ENCODE data around the gene WWOX. TPM values are rescaled to one million over a fixed set of nuclear protein-coding genes. Genes with fewer than 3 reads are reported as not detected.

The WWOX gene
- total and polyA plus RNA-seq, 2 of the 4 experiments (the other 2 are of a cell fraction), result 2.7 to 5.4 TPM

GRCh38 chr16:78763821-78764440 lies 664.5 kb downstream of the WWOX start:
- TF ChIP-seq CHD1 (IDR thresholded peaks at IDR 0.05; ENCODE audit: low read depth, low read length) (no peak), USF2 (IDR thresholded peaks at IDR 0.05; ENCODE audit: low read depth, low read length) (no peak), SMC3 (IDR thresholded peaks at IDR 0.05; ENCODE audit: low read depth, low read length) (no peak), MAFK (IDR thresholded peaks at IDR 0.05; ENCODE audit: low read depth, low read length) (no peak), NFE2L2 (IDR thresholded peaks at IDR 0.05; ENCODE audit: low read depth, low read length) (no peak), RCOR1 (IDR thresholded peaks at IDR 0.05; ENCODE audit: insufficient replicate concordance, low read length) (no peak), BHLHE40 (IDR thresholded peaks at IDR 0.05; ENCODE audit: low read depth, low read length) (no peak), RFX5 (IDR thresholded peaks at IDR 0.05; ENCODE audit: low read depth, low read length) (no peak), FOS (IDR thresholded peaks at IDR 0.05; ENCODE audit: low read depth, low read length) (no peak), POLR2A (IDR thresholded peaks at IDR 0.05; ENCODE audit: low read depth, low read length) (no peak), MAZ (IDR thresholded peaks at IDR 0.05; ENCODE audit: borderline replicate concordance, low read depth, low read length) (no peak), RAD21 (IDR thresholded peaks at IDR 0.05; ENCODE audit: low read length) (no peak), MXI1 (IDR thresholded peaks at IDR 0.05; ENCODE audit: borderline replicate concordance, low read depth, low read length) (no peak), CEBPB (IDR thresholded peaks at IDR 0.05; ENCODE audit: low read depth, low read length) (no peak), ELK1 (IDR thresholded peaks at IDR 0.05; ENCODE audit: borderline replicate concordance, low read depth, low read length) (no peak)
- TF ChIP-seq, protein P1, sequence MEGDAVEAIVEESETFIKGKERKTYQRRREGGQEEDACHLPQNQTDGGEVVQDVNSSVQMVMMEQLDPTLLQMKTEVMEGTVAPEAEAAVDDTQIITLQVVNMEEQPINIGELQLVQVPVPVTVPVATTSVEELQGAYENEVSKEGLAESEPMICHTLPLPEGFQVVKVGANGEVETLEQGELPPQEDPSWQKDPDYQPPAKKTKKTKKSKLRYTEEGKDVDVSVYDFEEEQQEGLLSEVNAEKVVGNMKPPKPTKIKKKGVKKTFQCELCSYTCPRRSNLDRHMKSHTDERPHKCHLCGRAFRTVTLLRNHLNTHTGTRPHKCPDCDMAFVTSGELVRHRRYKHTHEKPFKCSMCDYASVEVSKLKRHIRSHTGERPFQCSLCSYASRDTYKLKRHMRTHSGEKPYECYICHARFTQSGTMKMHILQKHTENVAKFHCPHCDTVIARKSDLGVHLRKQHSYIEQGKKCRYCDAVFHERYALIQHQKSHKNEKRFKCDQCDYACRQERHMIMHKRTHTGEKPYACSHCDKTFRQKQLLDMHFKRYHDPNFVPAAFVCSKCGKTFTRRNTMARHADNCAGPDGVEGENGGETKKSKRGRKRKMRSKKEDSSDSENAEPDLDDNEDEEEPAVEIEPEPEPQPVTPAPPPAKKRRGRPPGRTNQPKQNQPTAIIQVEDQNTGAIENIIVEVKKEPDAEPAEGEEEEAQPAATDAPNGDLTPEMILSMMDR (conservative IDR thresholded peaks at IDR 0.05; ENCODE audit: low read depth, low read length), result no peak
- Histone ChIP-seq H3K4me3 (ENCODE audit: insufficient read depth, low read depth, low read length) (no peak overlapping the region), H2AK9ac (replicated peaks; ENCODE audit: low read depth, low read length, poor library complexity) (no peak overlapping the region), H3K4me1 (ENCODE audit: control insufficient read depth, insufficient read depth, low read length) (no peaks in the 10 kb centered on the region), H3K56ac (ENCODE audit: extremely low read depth, insufficient read depth, low read length) (no peak overlapping the region), H3K79me1 (ENCODE audit: low read depth in 1 of 2, low read length in 2 of 2) (no peaks in the 10 kb centered on the region), H4K91ac (ENCODE audit: insufficient read depth, low read depth, low read length) (no peak overlapping the region), H3K9me1 (ENCODE audit: insufficient read depth, low read length) (no peaks in the 10 kb centered on the region), H2BK120ac (ENCODE audit: low read depth, low read length) (no peak overlapping the region), H3K18ac (ENCODE audit: low read depth, low read length) (no peak overlapping the region), H2AK5ac (ENCODE audit: low read depth, low read length) (no peak overlapping the region), H4K5ac (ENCODE audit: low read depth, low read length) (no peak overlapping the region), H2BK15ac (ENCODE audit: low read depth, low read length) (no peak overlapping the region), H3K36me3 (ENCODE audit: control insufficient read depth, insufficient read depth, low read length) (no peaks in the 10 kb centered on the region), H3K4me2 (ENCODE audit: low read depth, low read length) (no peak overlapping the region), H3K14ac (replicated peaks; ENCODE audit: low read depth, low read length) (no peak overlapping the region), H3K27me3 (ENCODE audit: control insufficient read depth, insufficient read depth, low read length) (no peaks in the 10 kb centered on the region), H2AFZ (replicated peaks; ENCODE audit: low read length, poor library complexity) (no peak overlapping the region), H3K9me3 (ENCODE audit: control insufficient read depth, insufficient read depth, low read length) (peaks cover 23% of the 10 kb centered on the region), H3K23ac (ENCODE audit: low read depth, low read length) (no peak overlapping the region), H4K8ac (ENCODE audit: low read depth in 2 of 2, low read length in 2 of 2) (no peak overlapping the region), H3K27ac (ENCODE audit: insufficient read depth, low read length) (no peak overlapping the region), H2BK20ac (ENCODE audit: low read depth, low read length) (no peak overlapping the region), H4K20me1 (ENCODE audit: insufficient read depth, low read length) (no peaks in the 10 kb centered on the region), H3K9ac (ENCODE audit: low read depth, low read length) (no peak overlapping the region), H2BK5ac (ENCODE audit: low read depth, low read length, poor library complexity, severe bottlenecking) (no peak overlapping the region), H3K4ac (ENCODE audit: low read depth, low read length) (no peak overlapping the region)
- intact Hi-C loops (cut with micrococcal nuclease) (no loop called here), dilution Hi-C loops (cut with HindIII; ENCODE audit: low sequenced_read_pairs, unreplicated experiment) (no loop called here), in situ Hi-C loops (cut with MboI; ENCODE audit: low sequenced_read_pairs) (no loop called here)
- WGBS, 2 experiments (ENCODE audit: extremely low coverage in 2 of 2, insufficient read length in 1 of 2), result 43% methylated on average over 6 of the region's 10 CpGs; no CpG with 5 or more reads in 1 of the 2 experiments
- ATAC-seq (ENCODE audit: low read depth) (no peak), DNase-seq (no peak)
- no TSS peak for BruUV-seq (replicated peaks)
- CTCF ChIA-PET, result no interaction called here
- POLR2A ChIA-PET (ENCODE audit: unreplicated experiment), result no interaction called here
